Ramos (cell line): ENCODE data around the gene CSH1.
"Not testable (repeated sequence)": the region's sequence is repeated elsewhere in the genome, so short reads cannot be mapped to it uniquely, and the experiment has no call there.

Experiments used
- in situ Hi-C: fragments of 300-500 bp; cut with MboI; formaldehyde crosslinking; loops from one replicate; pipeline ENCODE4 v1.14.3; 2022; ENCODE audit warnings: low sequenced_read_pairs; ENCODE audit not compliant: unreplicated experiment

CSH1 gene

GRCh38 chr17:63929860-63930766 lies 33.7 kb upstream of the CSH1 start:
- in situ Hi-C loops: loop anchor here (25.0 kb wide), 1 partner anchor 1057 kb away; no protein-coding TSS in a partner anchor

- in situ Hi-C loops: loop anchor here (25.0 kb wide), 1 partner anchor 1058 kb away; no protein-coding TSS in a partner anchor
These were observed 32.8 kb upstream of the CSH1 start for GRCh38 chr17:63928966-63929695.

GRCh38 chr17:63928172-63928666 lies 31.8 kb upstream of the CSH1 start:
- in situ Hi-C loops: loop anchor here (25.0 kb wide), 1 partner anchor 1059 kb away; no protein-coding TSS in a partner anchor

GRCh38 chr17:63927464-63928171 lies 31.2 kb upstream of the CSH1 start:
- in situ Hi-C loops: loop anchor here (25.0 kb wide), 1 partner anchor 1060 kb away; no protein-coding TSS in a partner anchor

GRCh38 chr17:63926164-63926563 lies 29.8 kb upstream of the CSH1 start:
- in situ Hi-C loops: loop anchor here (25.0 kb wide), 1 partner anchor 1061 kb away; no protein-coding TSS in a partner anchor

- in situ Hi-C loops: loop anchor here (25.0 kb wide), 1 partner anchor 1062 kb away; no protein-coding TSS in a partner anchor
These were observed 29.2 kb upstream of the CSH1 start for GRCh38 chr17:63925615-63926014.

GRCh38 chr17:63922402-63922801 lies 26.0 kb upstream of the CSH1 start:
- in situ Hi-C loops: not testable (repeated sequence)

- in situ Hi-C loops: not testable (repeated sequence)
These were observed 24.4 kb upstream of the CSH1 start for GRCh38 chr17:63920779-63921178.

GRCh38 chr17:63920050-63920449 lies 23.7 kb upstream of the CSH1 start:
- in situ Hi-C loops: not testable (repeated sequence)

GRCh38 chr17:63919311-63919723 lies 22.9 kb upstream of the CSH1 start:
- in situ Hi-C loops: loop anchor here (10.0 kb wide), 1 partner anchor 105 kb away; the partner anchor contains the start of gene ICAM2

GRCh38 chr17:63918789-63919305 lies 22.5 kb upstream of the CSH1 start, which contains the start of gene GH1:
Gene GH1, minus strand, starts transcription at chr17:63918839. Its CDS starts 63 bp downstream, at chr17:63918776.
- in situ Hi-C loops: loop anchor here (10.0 kb wide), 1 partner anchor 106 kb away; the partner anchor contains the start of gene ICAM2

GRCh38 chr17:63918305-63918704 lies 21.9 kb upstream of the CSH1 start:
- in situ Hi-C loops: loop anchor here (10.0 kb wide), 1 partner anchor 106 kb away; the partner anchor contains the start of gene ICAM2

- in situ Hi-C loops: loop anchor here (10.0 kb wide), 1 partner anchor 107 kb away; the partner anchor contains the start of gene ICAM2
These were observed 21.3 kb upstream of the CSH1 start for GRCh38 chr17:63917646-63918045.

GRCh38 chr17:63917206-63917605 lies 20.8 kb upstream of the CSH1 start:
- in situ Hi-C loops: loop anchor here (10.0 kb wide), 1 partner anchor 108 kb away; the partner anchor contains the start of gene ICAM2

- in situ Hi-C loops: loop anchor here (10.0 kb wide), 1 partner anchor 108 kb away; the partner anchor contains the start of gene ICAM2
These were observed 20.3 kb upstream of the CSH1 start for GRCh38 chr17:63916566-63917185.

GRCh38 chr17:63915753-63916152 lies 19.4 kb upstream of the CSH1 start:
- in situ Hi-C loops: loop anchor here (10.0 kb wide), 1 partner anchor 109 kb away; the partner anchor contains the start of gene ICAM2

GRCh38 chr17:63914471-63914870 lies 18.1 kb upstream of the CSH1 start:
- in situ Hi-C loops: loop anchor here (5.0 to 10.0 kb wide), 2 partner anchors 110 to 223 kb away; partner anchors contain the start of gene ICAM2

GRCh38 chr17:63911657-63912100 lies 15.3 kb upstream of the CSH1 start:
- in situ Hi-C loops: loop anchor here (5.0 to 10.0 kb wide), 2 partner anchors 113 to 226 kb away; partner anchors contain the start of gene ICAM2
